Activated gamma-delta T cell (primary cell): ENCODE data around the gene CLEC18B.
"Not testable (repeated sequence)": the region's sequence is repeated elsewhere in the genome, so short reads cannot be mapped to it uniquely, and the experiment has no call there.

Experiments used
- DNase-seq: peaks from one replicate; lab custom pipeline; 2025; lab: John Stamatoyannopoulos, UW

Gene CLEC18B

GRCh38 chr16:74406600-74407361, 14.5 kb downstream of the CLEC18B start:
- not testable (repeated sequence) for DNase-seq

DNA sequence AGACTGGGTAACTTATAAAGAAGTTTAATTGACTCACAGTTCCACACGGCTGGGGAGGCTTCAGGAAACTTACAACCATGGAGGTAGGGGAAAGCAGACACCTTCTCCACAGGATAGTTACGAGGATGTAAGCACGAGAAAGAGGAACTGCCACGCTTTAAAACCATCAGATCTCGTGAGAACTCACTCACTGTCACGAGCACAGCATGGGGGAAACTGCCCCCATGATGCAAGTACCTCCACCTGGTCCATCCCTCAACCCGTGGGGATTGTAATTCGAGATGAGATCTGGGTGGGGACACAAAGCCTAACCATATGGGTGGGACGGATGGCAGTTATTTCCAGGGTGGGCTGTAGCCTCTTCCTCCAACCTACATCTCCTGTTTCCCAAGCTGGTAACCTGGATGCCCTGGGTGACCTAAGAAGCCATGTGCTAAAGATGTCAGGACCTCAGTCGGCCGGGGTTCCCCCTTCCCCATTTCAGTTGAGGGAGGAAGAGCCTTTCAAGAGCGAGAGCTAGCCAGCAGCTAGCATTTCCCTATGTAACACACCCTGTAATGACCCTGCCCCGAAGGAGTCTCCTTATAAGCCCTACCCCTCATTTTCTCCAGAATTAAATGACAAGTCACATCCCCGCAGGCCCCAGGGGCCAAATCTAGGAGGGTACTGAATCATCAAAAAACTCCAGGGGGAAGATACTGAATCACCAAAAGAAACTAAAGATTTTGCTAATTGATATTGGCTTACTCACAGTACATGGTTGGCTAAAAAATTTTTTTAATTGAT, 16.9 kb downstream of the CLEC18B start:
- DNase-seq: not testable (repeated sequence)

DNA sequence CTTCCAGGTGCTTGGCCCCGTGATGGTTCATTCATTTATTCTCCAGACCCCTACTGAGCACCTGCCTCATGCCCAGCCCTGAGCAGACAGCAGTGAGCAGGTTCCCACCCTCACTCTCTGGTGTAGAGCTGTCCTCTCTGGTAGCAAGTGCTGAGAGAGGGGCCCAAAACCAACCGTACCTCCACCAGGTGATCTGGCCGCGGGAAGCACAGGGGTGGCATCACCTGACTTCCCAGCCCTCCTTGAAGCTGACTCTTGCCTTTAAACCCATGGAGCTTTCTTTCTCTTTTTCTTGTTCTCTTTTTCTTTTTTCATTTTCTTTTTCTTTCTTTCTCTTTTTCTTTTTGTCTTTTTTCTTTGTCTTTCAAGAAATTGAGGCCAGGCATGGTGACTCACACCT, 21.0 kb downstream of the CLEC18B start:
- not testable (repeated sequence) for DNase-seq

- DNase-seq: not testable (repeated sequence)
Observed at GRCh38 chr16:74398212-74398895, 22.9 kb downstream of the CLEC18B start.

GRCh38 chr16:74396521-74397017, 24.7 kb downstream of the CLEC18B start:
- DNase-seq: not testable (repeated sequence)

DNA sequence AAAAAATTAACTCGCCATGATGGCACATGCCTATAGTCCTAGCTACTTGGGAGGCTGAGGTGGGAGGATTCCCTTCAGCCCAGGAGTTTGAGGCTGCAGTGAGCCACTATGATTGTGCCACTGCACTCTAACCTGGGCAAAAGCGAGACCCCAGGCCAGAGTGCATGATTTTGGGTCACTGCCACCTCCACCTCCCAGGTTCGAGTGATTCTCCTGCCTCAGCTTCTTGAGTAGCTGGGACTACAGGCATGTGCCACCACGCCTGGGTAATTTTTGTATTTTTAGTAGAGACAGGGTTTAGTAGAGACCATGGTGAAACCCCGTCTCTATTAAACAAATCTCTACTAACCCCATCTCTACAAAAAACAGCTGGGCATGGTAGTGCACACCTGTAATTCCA, 26.7 kb downstream of the CLEC18B start:
- not testable (repeated sequence) for DNase-seq

DNA sequence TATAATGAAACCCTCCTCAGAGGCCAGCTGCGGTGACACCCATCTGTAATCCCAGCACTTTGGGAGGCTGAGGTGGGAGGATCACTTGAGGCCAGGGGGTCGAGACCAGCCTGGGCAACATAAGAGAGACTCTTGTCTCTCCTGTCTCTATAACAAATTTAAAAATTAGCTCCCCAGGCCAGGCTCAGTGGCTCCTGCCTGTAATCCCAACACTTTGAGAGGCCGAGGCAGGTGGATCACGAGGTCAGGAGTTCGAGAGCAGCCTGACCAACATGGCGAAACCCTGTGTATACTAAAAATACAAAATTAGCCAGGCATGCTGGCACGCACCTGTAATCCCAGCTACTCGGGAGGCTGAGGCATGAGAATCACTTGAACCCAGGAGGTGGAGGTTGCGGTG, 27.1 kb downstream of the CLEC18B start:
- not testable (repeated sequence) for DNase-seq

- not testable (repeated sequence) for DNase-seq
Observed at GRCh38 chr16:74391454-74392050, 29.7 kb downstream of the CLEC18B start.

DNA sequence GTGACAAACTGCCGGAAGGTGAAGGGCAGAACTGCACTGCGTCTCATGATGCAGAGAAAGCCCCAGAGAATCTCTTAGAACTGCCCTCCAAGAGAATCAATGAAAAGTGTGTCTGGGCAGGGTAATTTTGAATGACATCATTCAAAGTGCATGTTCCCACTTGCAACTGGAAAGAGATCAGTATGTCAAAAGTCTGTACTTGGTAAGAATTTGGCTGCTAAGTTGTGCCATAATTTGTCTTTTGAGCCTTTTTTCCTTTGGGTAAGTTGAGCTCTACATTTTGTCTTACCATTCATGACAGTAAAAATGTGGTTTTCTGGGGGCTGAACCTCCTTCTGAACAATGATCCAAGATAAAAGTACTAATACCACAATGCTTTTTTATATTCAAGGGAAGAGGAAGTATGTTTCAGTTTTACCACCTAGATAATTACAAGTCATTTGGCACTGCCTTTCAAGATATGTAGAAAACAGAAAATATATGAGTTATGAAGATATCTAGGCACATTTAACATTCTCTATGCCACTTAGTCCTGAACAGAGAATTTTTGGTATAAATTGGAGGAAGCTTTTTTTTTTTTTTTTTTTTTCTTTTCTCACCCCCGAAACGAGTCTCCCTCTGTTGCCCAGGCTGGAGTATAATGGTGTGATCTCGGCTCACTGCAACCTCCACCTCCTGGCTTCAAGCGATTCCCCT, 38.8 kb downstream of the CLEC18B start:
- not testable (repeated sequence) for DNase-seq

GRCh38 chr16:74373847-74374184, 47.5 kb downstream of the CLEC18B start:
- DNase-seq: not testable (repeated sequence)

GRCh38 chr16:74372953-74373846, 48.1 kb downstream of the CLEC18B start:
- no peak for DNase-seq

DNA sequence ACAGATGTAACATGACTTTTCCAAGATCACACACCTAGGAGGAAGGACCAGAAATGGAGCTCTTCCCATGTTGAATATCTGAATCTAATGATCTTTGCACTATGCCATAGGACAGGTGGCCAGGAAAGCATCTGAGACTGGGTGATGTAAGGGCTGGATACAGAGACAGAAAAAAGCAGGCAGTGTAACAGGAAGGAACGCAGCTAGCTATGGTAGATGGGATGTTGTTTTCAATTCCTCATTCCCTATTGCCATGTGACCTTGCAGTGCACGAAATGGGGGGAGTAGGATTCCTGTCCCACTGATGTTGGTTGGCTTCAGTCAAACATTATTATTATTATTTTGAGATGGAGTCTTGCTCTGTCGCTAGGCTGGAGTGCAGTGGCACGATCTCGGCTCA, 48.9 kb downstream of the CLEC18B start:
- DNase-seq: no peak

GRCh38 chr16:74370338-74371135, 50.7 kb downstream of the CLEC18B start:
- DNase-seq: not testable (repeated sequence)

GRCh38 chr16:74368002-74368911, 53.0 kb downstream of the CLEC18B start:
- DNase-seq: peak; percentile 94

GRCh38 chr16:74367469-74368001, 53.7 kb downstream of the CLEC18B start:
- DNase-seq: peak; percentile 35

DNA sequence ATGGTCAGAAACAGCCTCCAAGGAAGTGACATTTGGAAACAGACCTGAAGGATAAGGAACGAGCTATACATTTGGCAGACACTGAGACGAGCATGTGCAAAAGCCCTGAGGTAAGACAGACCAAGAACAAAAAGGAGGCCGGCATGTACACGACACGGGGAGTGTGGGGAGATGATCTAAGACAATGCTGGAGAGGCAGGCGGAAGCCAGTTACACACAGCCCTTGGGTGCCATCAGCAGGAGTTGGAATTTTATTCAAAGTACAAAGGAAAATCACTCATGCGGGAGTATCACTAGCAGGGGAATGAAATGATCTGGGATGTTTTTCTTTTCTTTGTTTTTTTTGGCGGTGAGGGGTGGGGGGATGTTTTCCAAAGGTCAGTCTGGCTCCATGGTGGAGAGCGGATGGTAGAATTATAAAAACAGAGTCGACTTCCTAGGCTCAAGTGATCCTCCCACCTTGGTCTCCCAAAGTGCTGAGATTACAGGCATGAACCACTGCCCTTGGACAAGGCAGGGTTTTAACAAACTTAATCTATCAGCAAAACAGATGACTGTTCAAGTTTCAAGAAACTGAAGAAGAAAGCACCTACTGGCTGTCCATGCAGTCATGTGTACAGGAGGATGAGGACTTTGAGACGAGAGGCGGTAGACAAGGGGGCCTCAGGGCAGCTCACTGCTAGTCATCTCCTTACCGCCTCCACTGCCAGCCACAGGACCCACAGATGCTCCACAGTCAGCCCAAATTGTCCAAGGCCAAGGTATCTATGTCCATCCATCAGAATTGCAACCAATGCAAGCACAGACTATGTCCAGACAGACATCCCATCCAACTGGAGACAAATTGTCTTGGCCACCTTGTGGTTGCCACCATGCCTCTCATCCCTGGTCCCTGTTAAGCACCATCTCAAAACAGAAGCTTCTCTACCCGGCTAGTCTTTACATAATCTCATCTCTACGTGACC, 59.4 kb downstream of the CLEC18B start:
- DNase-seq: not testable (repeated sequence)
